ENCODE results near the gene C8G. TPM values are rescaled to one million over a fixed set of nuclear protein-coding genes. Genes with fewer than 3 reads are reported as not detected.

The C8G gene
- total RNA-seq, 1 donor from 2014 or later, result 1.7 TPM

GRCh38 chr9:136941231-136942111, 3.6 kb upstream of the C8G start:
- H3K27me3 Mint-ChIP-seq (ENCODE audit: unreplicated experiment), result no peaks in the 10 kb centered on the region
- H3K27ac Mint-ChIP-seq (ENCODE audit: unreplicated experiment), result no peak overlapping the region
- TF ChIP-seq CTCF (IDR thresholded peaks at IDR 0.05), result no peak
- H3K36me3 Mint-ChIP-seq (ENCODE audit: unreplicated experiment), result peaks cover 20% of the 10 kb centered on the region
- no peaks in the 10 kb centered on the region for H3K9me3 Mint-ChIP-seq (ENCODE audit: unreplicated experiment)
- H3K4me3 Mint-ChIP-seq (ENCODE audit: unreplicated experiment), result no peak overlapping the region
- H3K4me1 Mint-ChIP-seq (ENCODE audit: unreplicated experiment), result peaks cover 3% of the 10 kb centered on the region
- DNase-seq (ENCODE audit: extremely low spot score, unreplicated experiment), result no peak

GRCh38 chr9:136942112-136942880, 2.7 kb upstream of the C8G start:
- Mint-ChIP-seq H3K4me3 (ENCODE audit: unreplicated experiment) (peak overlapping the region; percentile 72), H3K27ac (ENCODE audit: unreplicated experiment) (no peak overlapping the region), H3K4me1 (ENCODE audit: unreplicated experiment) (peaks cover 3% of the 10 kb centered on the region), H3K36me3 (ENCODE audit: unreplicated experiment) (peaks cover 17% of the 10 kb centered on the region), H3K27me3 (ENCODE audit: unreplicated experiment) (no peaks in the 10 kb centered on the region), H3K9me3 (ENCODE audit: unreplicated experiment) (no peaks in the 10 kb centered on the region)
- peak; percentile 83 for DNase-seq (ENCODE audit: extremely low spot score, unreplicated experiment)
- TF ChIP-seq CTCF (IDR thresholded peaks at IDR 0.05), result no peak

- H3K36me3 Mint-ChIP-seq (ENCODE audit: unreplicated experiment), result peaks cover 12% of the 10 kb centered on the region
These were observed 2.2 kb upstream of the C8G start for GRCh38 chr9:136942881-136943230.

GRCh38 chr9:136943291-136944211, 1.5 kb upstream of the C8G start:
- Mint-ChIP-seq H3K4me1 (ENCODE audit: unreplicated experiment) (peaks cover 6% of the 10 kb centered on the region), H3K27me3 (ENCODE audit: unreplicated experiment) (no peaks in the 10 kb centered on the region), H3K36me3 (ENCODE audit: unreplicated experiment) (peaks cover 12% of the 10 kb centered on the region), H3K27ac (ENCODE audit: unreplicated experiment) (peak overlapping the region; percentile 34), H3K4me3 (ENCODE audit: unreplicated experiment) (peak overlapping the region; percentile 72), H3K9me3 (ENCODE audit: unreplicated experiment) (no peaks in the 10 kb centered on the region)
- DNase-seq (ENCODE audit: extremely low spot score, unreplicated experiment), result peak; percentile 84
- TF ChIP-seq CTCF (IDR thresholded peaks at IDR 0.05), result no peak

More at GRCh38 chr9:136942881-136943230, 2.2 kb upstream of the C8G start:
- Mint-ChIP-seq H3K9me3 (ENCODE audit: unreplicated experiment) (no peaks in the 10 kb centered on the region), H3K4me3 (ENCODE audit: unreplicated experiment) (peak overlapping the region; percentile 72), H3K27me3 (ENCODE audit: unreplicated experiment) (no peaks in the 10 kb centered on the region), H3K4me1 (ENCODE audit: unreplicated experiment) (peaks cover 3% of the 10 kb centered on the region), H3K27ac (ENCODE audit: unreplicated experiment) (no peak overlapping the region)
- TF ChIP-seq CTCF (IDR thresholded peaks at IDR 0.05), result no peak
- peak; percentile 80 for DNase-seq (ENCODE audit: extremely low spot score, unreplicated experiment)

All from osteocyte (in vitro differentiated cells).